Uterus (tissue), 4 donors: ENCODE measurements around the gene IKBKE. TPM values are rescaled to one million over a fixed set of nuclear protein-coding genes. Genes with fewer than 3 reads are reported as not detected.

Experiments used
- DNase-seq, 2 donors: peaks; one replicate each; pipeline ENCODE4 v3.0.0-alpha.2; 2019 to 2020
- H3K27ac ChIP-seq, 2 donors: fragments of 200-600 bp; sonication (generic); 1 replicate in 1 of 2; 2 replicates in 1 of 2; pipeline ENCODE4 v1.5.1; 2016 to 2018
- H3K27me3 ChIP-seq, 2 donors: fragments of 200-600 bp; sonication (generic); one replicate each; pipeline ENCODE4 v1.5.1; 2018 to 2019; ENCODE audit warnings: control low read depth in 1 of 2
- H3K36me3 ChIP-seq, 2 donors: fragments of 200-600 bp; sonication (generic); one replicate each; pipeline ENCODE4 v1.5.1; 2019; ENCODE audit warnings: control low read depth in 1 of 2
- H3K4me1 ChIP-seq, 2 donors: fragments of 200-600 bp; sonication (generic); one replicate each; pipeline ENCODE4 v1.5.1; 2018 to 2019; ENCODE audit warnings: control low read depth in 1 of 2
- H3K4me3 ChIP-seq, 2 donors: fragments of 200-600 bp; sonication (generic); 1 replicate in 1 of 2; 2 replicates in 1 of 2; pipeline ENCODE4 v1.5.1; 2018 to 2019; ENCODE audit warnings: mild to moderate bottlenecking in 1 of 2
- H3K9me3 ChIP-seq, 2 donors: fragments of 200-600 bp; sonication (generic); one replicate each; pipeline ENCODE4 v1.5.1; 2019; ENCODE audit warnings: control low read depth in 1 of 2
- CTCF ChIP-seq, 4 experiments: fragments of 200-600 bp in 2 of 4; fragments of 450-650 bp in 2 of 4; sonication (generic) in 2 of 4; IDR thresholded peaks; one replicate each; pipeline ENCODE4 v1.5.1; 2016 to 2019; ENCODE audit warnings: antibody characterized with exemption in 4 of 4, mild to moderate bottlenecking in 2 of 4, moderate library complexity in 1 of 4
- POLR2A ChIP-seq, 2 donors: fragments of 450-650 bp; IDR thresholded peaks; one replicate each; pipeline ENCODE4 v1.6.1; 2016; ENCODE audit warnings: antibody characterized with exemption in 2 of 2, mild to moderate bottlenecking in 1 of 2, moderate library complexity in 1 of 2
- intact Hi-C: fragments of 100-400 bp; cut with DNase I; formaldehyde crosslinking; loops from one replicate; pipeline ENCODE4 v1.15.1; 2023; ENCODE audit warnings: low total_unique reads
- total RNA-seq, 4 donors: library from RNA; depleted of rRNA in 3 of 4; stranded (reverse); fragments of >200 nt in 3 of 4; gene quantifications; one replicate each; pipeline versions ENCODE4 v1.1.0 to v1.2.4, GENCODE V29; 2014 to 2023
- donor health status: DM: yes; HTN: yes; CAD: no.

Gene IKBKE
- total RNA-seq, 4 donors from 2014 or later: 1.5 to 6.7 TPM; not detected in 2

GRCh38 chr1:206464456-206464964 is 5.8 kb upstream of the IKBKE start:
- Histone ChIP-seq H3K4me1 (no peaks in the 10 kb centered on the region), H3K4me3 (no peak overlapping the region), H3K27me3 (no peaks in the 10 kb centered on the region), H3K9me3 (no peaks in the 10 kb centered on the region), H3K36me3 (no peaks in the 10 kb centered on the region), H3K27ac (no peak overlapping the region)
- TF ChIP-seq CTCF (IDR thresholded peaks at IDR 0.05) (no peak), POLR2A (IDR thresholded peaks at IDR 0.05) (no peak)
- DNase-seq: no peak
- intact Hi-C loops: no loop called here

- no peak overlapping the region for H3K4me3 ChIP-seq
- no peak for DNase-seq
- TF ChIP-seq POLR2A (IDR thresholded peaks at IDR 0.05) (no peak), CTCF (IDR thresholded peaks at IDR 0.05) (no peak)
- no peaks in the 10 kb centered on the region for H3K27me3 ChIP-seq
- H3K27ac ChIP-seq: no peak overlapping the region
- no peaks in the 10 kb centered on the region for H3K9me3 ChIP-seq
- no peaks in the 10 kb centered on the region for H3K36me3 ChIP-seq
- peaks cover 0 to 4% of the 10 kb centered on the region in 2 donors for H3K4me1 ChIP-seq
- intact Hi-C loops: no loop called here
Measured at GRCh38 chr1:206465951-206466350, 4.3 kb upstream of the IKBKE start.

GRCh38 chr1:206466840-206467649 is 3.2 kb upstream of the IKBKE start:
- Histone ChIP-seq H3K27me3 (no peaks in the 10 kb centered on the region), H3K9me3 (no peaks in the 10 kb centered on the region), H3K27ac (no peak overlapping the region), H3K36me3 (no peaks in the 10 kb centered on the region), H3K4me1 (peaks cover 0 to 8% of the 10 kb centered on the region in 2 donors), H3K4me3 (no peak overlapping the region)
- intact Hi-C loops: no loop called here
- DNase-seq: no peak
- TF ChIP-seq CTCF (IDR thresholded peaks at IDR 0.05) (no peak), POLR2A (IDR thresholded peaks at IDR 0.05) (no peak)

- TF ChIP-seq POLR2A (IDR thresholded peaks at IDR 0.05): no peak
- no peak for TF ChIP-seq CTCF (IDR thresholded peaks at IDR 0.05)
- no peak for DNase-seq
- no peaks in the 10 kb centered on the region for H3K36me3 ChIP-seq
- no peaks in the 10 kb centered on the region for H3K27me3 ChIP-seq
- intact Hi-C loops: no loop called here
- H3K9me3 ChIP-seq: no peaks in the 10 kb centered on the region
- H3K4me3 ChIP-seq: no peak overlapping the region
- H3K27ac ChIP-seq: no peak overlapping the region
- H3K4me1 ChIP-seq: peaks cover 0 to 8% of the 10 kb centered on the region in 2 donors
Measured at GRCh38 chr1:206467915-206468314, 2.4 kb upstream of the IKBKE start.

- Histone ChIP-seq H3K9me3 (no peaks in the 10 kb centered on the region), H3K27ac (no peak overlapping the region), H3K36me3 (no peaks in the 10 kb centered on the region), H3K4me3 (no peak overlapping the region), H3K4me1 (peaks cover 0 to 8% of the 10 kb centered on the region in 2 donors), H3K27me3 (no peaks in the 10 kb centered on the region)
- no peak for DNase-seq
- intact Hi-C loops: no loop called here
- no peak for TF ChIP-seq CTCF (IDR thresholded peaks at IDR 0.05)
- TF ChIP-seq POLR2A (IDR thresholded peaks at IDR 0.05): no peak
Measured at GRCh38 chr1:206468571-206468970, 1.7 kb upstream of the IKBKE start.
